ENCODE data around the gene SDK1.

GRCh38 chr7:3942816-3943745 is 642.0 kb downstream of the SDK1 start:
- no peak for TF ChIP-seq FEZF1 (tag by site-specific recombination; IDR thresholded peaks at IDR 0.05)
- no peak for TF ChIP-seq ZBTB21 (tag by site-specific recombination; IDR thresholded peaks at IDR 0.05)
- TF ChIP-seq ZXDB (tag by site-specific recombination; IDR thresholded peaks at IDR 0.05) = no peak
- no peak for TF ChIP-seq ZBTB1 (tag by site-specific recombination; IDR thresholded peaks at IDR 0.05)
- no peak for TF ChIP-seq REST (tag by site-specific recombination; IDR thresholded peaks at IDR 0.05)
- no peak for TF ChIP-seq ZNF830 (tag by site-specific recombination; IDR thresholded peaks at IDR 0.05; ENCODE audit: low read depth)
- TF ChIP-seq ZNF391 (tag by site-specific recombination; IDR thresholded peaks at IDR 0.05; ENCODE audit: borderline replicate concordance, low read depth) = no peak
- no peak for TF ChIP-seq ZNF621 (tag by site-specific recombination; IDR thresholded peaks at IDR 0.05)
- no peak for TF ChIP-seq ZNF521 (tag by site-specific recombination; IDR thresholded peaks at IDR 0.05)
- no peak for TF ChIP-seq YY1 (tag by site-specific recombination; IDR thresholded peaks at IDR 0.05)
- no peak for TF ChIP-seq ZNF174 (tag by site-specific recombination; IDR thresholded peaks at IDR 0.05)
- TF ChIP-seq ZNF274 (IDR thresholded peaks at IDR 0.05; ENCODE audit: low read length) = no peak
- no peak for TF ChIP-seq ZNF274 (tag by site-specific recombination; IDR thresholded peaks at IDR 0.05; ENCODE audit: borderline replicate concordance)
- TF ChIP-seq CTCF (tag by site-specific recombination; IDR thresholded peaks at IDR 0.05) = no peak

All from HEK293 (cell line).